Forelimb muscle (tissue), 1 donor: ENCODE measurements around the gene TUBD1. TPM values are rescaled to one million over a fixed set of nuclear protein-coding genes. Genes with fewer than 3 reads are reported as not detected.
"Not testable (repeated sequence)": the region's sequence is repeated elsewhere in the genome, so short reads cannot be mapped to it uniquely, and the experiment has no call there.

Experiments used
- DNase-seq: peaks from one replicate; pipeline ENCODE4 v3.0.0-alpha.2; 2013; ENCODE audit warnings: low read depth
- polyA plus RNA-seq: library from polyadenylated mRNA; unstranded; fragments of 120-200 nt; gene quantifications from one replicate; pipeline ENCODE4 v1.2.1, GENCODE V29; 2013; ENCODE audit not compliant: insufficient read length

Gene TUBD1
- polyA plus RNA-seq, 1 donor = 11.0 TPM

GRCh38 chr17:59874376-59874775, 18.4 kb downstream of the TUBD1 start:
- no peak for DNase-seq

GRCh38 chr17:59873414-59873813, 19.3 kb downstream of the TUBD1 start:
- DNase-seq = not testable (repeated sequence)

GRCh38 chr17:59872351-59872750, 20.4 kb downstream of the TUBD1 start:
- DNase-seq = no peak

GRCh38 chr17:59870482-59870881, 22.3 kb downstream of the TUBD1 start:
- DNase-seq = no peak

- DNase-seq = no peak
Measured at GRCh38 chr17:59869941-59870218, 22.9 kb downstream of the TUBD1 start.

- DNase-seq = no peak
Measured at GRCh38 chr17:59863616-59864015, 29.1 kb downstream of the TUBD1 start.

- no peak for DNase-seq
Measured at GRCh38 chr17:59859444-59860025, 33.2 kb downstream of the TUBD1 start.

GRCh38 chr17:59858932-59859331, 33.8 kb downstream of the TUBD1 start:
- no peak for DNase-seq

GRCh38 chr17:59858167-59858816, 34.5 kb downstream of the TUBD1 start:
- DNase-seq = no peak

GRCh38 chr17:59856859-59857794, 35.6 kb downstream of the TUBD1 start:
- DNase-seq = no peak

GRCh38 chr17:59853919-59854729, 38.6 kb downstream of the TUBD1 start:
- DNase-seq = not testable (repeated sequence)

GRCh38 chr17:59853168-59853918, 39.4 kb downstream of the TUBD1 start:
- DNase-seq = no peak

- DNase-seq = not testable (repeated sequence)
Measured at GRCh38 chr17:59852847-59853167, 39.9 kb downstream of the TUBD1 start.

GRCh38 chr17:59851439-59852375, 41.0 kb downstream of the TUBD1 start:
- no peak for DNase-seq

GRCh38 chr17:59850311-59850710, 42.4 kb downstream of the TUBD1 start:
- DNase-seq = not testable (repeated sequence)

GRCh38 chr17:59848778-59849177, 44.0 kb downstream of the TUBD1 start:
- no peak for DNase-seq

- no peak for DNase-seq
Measured at GRCh38 chr17:59848385-59848668, 44.4 kb downstream of the TUBD1 start.

GRCh38 chr17:59846394-59847165, 46.2 kb downstream of the TUBD1 start:
- DNase-seq = no peak

- DNase-seq = no peak
Measured at GRCh38 chr17:59845595-59846393, 46.9 kb downstream of the TUBD1 start.
